Non-pigmented ciliary epithelial cell (primary cell): ENCODE data around the gene PRDM2.

ENCODE experiments used
- DNase-seq: peaks from one replicate; pipeline ENCODE4 v3.0.0-alpha.2; 2010; ENCODE audit warnings: low read depth

The PRDM2 gene

DNA sequence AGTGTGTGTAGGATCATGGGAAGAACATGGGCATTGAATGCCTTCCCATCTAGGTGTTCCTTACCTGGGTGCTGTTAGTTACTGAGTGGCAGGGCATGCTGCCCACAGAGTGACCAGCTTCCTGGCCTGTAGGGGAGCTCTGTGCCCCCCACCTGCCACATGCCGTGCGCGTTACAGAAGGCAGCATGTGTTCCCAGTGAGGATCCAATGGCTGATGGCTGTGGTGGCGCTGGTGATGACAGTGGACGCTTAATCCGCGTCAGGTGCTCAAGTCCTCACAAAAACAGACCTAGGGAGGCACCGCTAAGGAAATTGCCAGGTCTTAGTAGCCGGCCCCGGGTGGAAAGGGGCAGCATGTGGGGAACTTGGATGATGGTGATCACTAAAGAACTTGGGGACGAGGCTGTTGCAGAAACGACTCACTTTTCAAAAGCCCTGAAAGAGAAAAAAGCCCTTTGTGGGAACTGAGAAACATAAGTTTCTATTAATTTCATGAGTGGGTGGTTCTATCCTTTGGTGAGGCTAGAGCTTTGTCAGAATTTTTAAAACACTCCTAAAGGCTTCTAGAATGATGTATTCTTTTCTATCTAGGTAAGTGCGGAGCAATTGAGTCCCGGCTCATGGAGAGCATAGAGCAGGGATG is 93.2 kb downstream of the PRDM2 start:
- DNase-seq = no peak

DNA sequence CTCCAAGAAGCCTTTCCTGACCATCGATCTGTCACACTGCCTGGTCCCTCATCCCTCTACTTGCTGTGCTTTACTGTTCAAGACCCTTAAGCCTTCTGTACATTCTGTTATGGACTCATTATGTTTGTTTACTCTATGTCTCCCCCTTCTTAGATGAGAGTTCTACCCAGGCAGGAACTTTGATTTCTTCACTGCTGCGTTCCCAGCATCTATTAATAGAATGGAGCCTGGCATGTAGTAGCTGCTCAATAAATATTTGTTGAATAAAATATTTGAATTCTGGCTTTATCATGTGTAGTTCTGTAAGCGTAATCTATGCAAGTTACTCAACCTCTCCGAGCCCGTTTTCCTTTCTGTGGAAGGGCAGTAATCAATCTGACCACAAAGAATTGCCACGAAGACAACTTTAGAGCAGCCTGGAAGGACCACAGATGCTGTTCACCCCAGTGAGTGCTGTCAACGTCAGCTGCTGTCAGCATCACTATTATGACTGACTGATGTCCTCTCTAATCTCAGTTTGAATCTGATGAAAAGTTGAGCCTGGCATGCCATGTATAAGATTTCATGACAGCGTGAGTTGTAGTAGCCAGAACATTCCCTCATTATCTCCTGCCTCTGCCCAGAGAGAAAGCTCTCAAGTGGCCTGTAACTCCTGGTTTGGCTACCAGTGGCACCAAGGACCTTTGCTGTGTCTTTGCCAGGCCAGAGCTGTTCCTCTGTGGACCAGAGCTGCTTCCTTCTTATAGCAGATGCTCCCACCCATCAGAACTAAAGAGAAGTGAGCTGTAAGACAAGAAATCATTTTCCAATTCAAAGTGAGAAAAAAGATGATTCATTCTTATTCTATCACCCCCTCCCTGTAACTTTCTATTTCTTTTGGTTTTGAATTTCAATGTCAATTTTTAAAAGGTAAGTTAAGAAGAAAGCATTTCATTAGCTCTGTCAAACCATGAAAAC is 94.5 kb downstream of the PRDM2 start:
- no peak for DNase-seq

GRCh38 chr1:13797397-13797796 is 97.4 kb downstream of the PRDM2 start:
- DNase-seq = no peak

GRCh38 chr1:13798120-13798519 is 98.1 kb downstream of the PRDM2 start:
- DNase-seq = no peak

DNA sequence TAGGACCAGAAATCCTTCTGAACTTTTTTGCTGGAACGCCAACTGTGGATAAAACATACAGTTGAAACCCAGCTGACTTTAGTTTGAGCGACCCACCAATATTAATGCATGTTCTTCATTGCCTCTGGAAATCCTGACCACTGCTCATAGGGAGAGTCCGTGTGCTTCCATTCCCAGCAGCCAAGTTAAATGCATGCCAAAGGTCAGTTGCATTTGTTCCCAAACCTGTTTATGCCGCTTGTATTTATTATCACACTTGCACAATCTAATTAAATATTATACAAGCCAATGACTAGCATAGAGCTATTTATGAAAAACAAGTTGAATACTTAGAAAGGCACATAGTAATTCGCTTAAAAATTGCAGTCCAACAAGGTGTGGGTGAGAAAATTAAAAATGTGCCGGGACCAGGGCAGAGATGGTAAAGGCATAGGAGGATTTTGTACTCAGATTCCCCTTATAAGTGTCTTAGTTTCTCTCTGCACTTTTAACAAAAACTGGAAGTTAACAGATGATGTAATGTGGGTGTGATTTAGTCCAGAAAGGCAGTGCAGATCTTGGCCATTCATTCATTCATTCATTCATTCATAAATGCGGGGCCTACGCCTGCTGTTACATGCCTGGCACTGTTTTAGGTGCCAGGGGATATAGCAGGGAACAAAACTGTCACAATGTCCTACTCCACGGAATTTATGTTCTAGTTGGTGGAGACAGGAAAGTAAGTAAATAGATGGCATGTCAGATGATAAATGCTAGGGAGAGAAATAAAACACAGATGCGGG is 99.7 kb downstream of the PRDM2 start:
- DNase-seq = no peak

GRCh38 chr1:13801232-13801631 is 101.2 kb downstream of the PRDM2 start:
- DNase-seq = no peak

GRCh38 chr1:13801655-13802486 is 101.9 kb downstream of the PRDM2 start:
- no peak for DNase-seq

GRCh38 chr1:13802782-13803545 is 103.0 kb downstream of the PRDM2 start:
- DNase-seq = no peak

DNA sequence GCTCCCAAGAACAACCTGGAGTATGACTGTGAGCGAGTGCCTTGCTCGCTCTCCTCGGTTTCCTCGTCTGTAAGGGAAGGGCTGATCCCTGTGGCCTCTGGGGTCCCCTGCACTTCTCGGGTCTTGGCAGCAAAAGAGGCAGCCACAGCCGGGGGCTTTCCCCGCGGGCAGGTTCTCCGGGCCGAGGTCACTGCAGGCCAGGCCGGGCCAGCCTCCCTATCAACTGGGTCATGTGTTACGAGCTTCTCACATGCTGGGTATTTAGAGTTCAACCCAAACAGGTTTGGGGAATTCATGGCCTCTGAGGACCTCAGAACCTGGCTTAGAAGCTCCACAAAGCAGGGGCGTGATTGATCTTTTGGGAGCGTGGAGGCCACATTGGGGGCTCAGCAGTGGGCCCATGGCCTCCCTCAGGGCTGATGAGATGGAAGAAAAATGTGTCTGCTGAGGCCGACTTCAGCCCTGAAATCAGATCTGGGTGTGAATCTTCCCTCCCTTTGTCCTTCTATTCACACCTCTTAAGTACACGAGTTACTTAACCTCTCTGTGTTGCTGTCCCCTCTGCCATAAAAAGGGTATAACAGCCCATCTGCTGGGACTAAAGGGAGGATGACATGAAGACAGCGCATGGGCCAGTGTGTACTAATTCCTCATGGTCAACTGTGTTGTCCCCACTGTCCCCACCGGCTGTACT is 103.7 kb downstream of the PRDM2 start:
- no peak for DNase-seq

DNA sequence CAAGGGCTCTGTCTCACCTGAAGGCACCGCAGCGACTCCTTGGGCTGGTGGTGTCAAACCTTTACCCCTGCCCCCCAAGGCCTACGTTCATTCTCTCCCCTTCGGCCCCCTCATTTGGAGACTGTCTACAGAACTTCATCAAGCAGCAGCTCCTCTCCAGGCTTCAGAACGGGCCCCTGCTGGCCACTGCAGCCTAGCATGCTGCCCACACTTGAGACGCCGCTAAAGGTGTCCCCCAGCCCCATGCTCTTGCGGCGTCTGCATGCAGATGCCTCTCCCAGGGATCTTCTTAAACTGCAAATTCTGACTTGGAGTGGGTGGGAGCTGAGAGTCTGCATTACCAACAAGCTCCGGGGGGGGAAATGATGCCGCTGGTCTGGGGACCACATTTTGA is 104.2 kb downstream of the PRDM2 start:
- no peak for DNase-seq

DNA sequence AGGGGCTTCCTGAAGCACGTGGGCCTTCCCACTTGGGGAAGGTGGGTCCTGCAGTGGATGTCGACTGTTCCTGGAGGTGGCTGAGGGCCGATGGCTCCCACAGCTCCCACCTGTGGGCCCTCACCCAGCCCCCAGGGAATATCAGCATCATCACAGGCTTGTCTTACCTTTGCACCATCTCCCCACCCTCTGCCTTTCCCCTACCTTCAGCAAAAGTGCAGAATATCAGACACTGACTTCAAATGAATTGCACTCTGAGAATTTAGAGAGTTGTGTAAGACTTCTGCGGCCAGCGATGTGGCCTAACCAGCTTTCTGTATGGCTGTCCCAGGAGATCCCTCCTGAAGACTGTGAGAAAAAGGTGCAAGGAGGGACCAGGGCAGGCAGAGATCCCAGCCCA is 105.4 kb downstream of the PRDM2 start:
- no peak for DNase-seq

DNA sequence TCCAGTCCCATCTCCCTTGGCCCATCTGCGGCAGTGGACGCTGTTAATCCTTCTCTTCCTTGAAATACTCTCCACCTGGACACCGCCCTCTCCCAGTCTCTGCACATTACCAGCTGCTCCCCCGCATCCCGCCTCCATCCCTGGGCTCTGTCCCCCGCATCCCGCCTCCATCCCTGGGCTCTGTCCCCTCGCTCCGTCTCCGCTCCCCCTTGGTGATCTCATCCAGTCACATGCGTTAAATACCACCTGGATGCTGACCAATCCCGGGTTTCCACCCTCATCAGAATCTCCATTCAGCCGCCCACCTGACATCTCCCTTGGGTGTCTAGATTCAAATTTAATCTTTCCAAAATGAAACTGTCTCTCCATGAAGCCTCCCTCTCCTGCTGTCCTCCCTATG is 106.1 kb downstream of the PRDM2 start:
- DNase-seq = no peak

DNA sequence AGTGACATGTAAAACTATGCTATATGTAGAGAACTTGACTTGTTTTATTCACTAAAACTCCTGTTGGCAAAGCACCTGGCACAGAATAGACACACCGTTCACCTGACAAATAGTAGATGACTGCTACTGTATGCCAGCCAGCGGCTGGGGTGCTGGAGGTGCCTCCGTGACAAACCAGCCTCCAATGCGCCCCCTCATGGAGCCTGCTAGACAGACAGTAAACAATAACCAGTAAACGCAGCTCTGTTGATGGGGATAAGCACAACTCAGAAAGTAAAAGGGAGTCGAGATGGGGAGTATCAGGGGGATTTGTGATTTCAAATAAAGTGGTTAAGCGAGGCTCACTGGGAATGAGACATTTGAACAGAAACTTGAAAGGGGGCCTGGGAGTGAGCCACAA is 107.2 kb downstream of the PRDM2 start:
- DNase-seq = no peak

DNA sequence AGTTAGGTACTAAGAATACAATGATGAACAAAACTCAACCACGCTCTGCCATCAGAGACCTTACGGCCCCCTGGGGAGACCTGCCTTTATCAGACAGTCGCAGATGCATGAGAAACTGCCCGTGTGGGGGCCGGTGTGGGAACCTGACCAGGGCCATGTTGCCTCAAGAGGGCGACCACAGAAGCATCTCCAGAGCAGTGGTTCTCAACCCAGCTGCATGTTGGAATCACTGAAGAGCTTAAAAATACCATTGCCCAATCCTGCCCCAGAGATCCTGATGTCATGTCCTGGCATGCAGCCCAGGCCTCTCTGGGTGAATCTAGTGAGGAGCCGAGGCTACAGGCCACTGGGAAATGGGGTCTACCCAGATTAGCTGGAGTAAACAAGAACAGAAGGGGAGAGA is 108.7 kb downstream of the PRDM2 start:
- no peak for DNase-seq

GRCh38 chr1:13809461-13810159 is 109.6 kb downstream of the PRDM2 start:
- DNase-seq = no peak

GRCh38 chr1:13812456-13813397 is 112.7 kb downstream of the PRDM2 start:
- DNase-seq = no peak

DNA sequence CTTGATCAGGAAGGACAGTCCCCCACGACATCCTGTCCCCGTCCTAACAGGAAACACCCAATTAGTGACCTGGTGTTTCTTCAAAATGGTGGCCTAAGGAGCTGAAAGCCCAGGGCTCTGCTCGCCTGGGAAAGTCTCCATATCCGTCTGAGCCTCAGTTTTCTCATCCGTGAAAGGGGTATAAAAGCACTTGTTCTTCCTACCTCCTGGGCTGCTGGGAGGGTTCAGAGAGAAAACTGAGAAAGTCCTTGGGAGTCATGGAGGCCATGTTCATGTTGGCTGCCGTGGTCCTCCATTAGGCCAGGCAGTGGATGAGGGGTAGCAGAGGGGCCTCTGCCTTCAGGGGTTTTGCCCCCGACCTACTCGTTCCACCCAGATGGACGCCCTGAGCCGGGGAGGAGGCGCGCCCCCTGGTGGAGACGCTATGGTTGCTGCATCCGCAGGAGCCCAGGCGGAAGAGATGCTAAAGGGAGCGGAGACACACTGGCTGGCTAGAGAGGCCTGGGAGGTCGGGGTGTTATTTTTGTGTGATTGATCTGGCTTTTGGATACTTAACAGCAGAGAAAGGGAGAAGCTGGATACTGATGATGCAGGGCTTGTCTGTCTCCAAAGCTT is 113.5 kb downstream of the PRDM2 start:
- no peak for DNase-seq

DNA sequence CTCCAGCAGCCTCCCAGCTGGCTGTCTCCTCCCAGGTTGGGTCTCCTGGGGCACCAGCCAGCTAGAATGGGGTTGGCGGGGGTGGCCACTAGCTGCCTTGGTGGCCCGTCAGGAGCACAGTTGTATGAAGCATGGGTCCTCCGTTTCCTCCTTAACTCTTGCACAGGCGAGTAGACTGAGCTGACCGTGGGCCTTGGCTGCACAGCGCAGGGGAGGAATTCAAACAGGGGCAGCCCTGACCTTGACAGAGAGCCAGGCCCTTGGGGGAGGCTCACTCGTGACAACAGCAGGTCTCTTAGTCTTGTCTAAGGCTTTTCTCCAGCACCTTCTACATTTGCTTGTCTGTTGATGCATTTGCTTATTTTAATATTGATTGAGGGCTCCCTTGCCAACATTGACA is 114.1 kb downstream of the PRDM2 start:
- no peak for DNase-seq
